Trophoblast cell (in vitro differentiated cells and primary cell): ENCODE results near the gene MIEN1.
A peak's percentile ranks its signal among the peaks of the same experiment; 100 is the strongest.

ENCODE experiments used
- DNase-seq, 2 donors: peaks; one replicate each; pipeline ENCODE4 v3.0.0-alpha.2; 2016
- H2AFZ ChIP-seq: 2 replicates; pipeline ENCODE4 v1.6.1; 2013; ENCODE audit warnings: low read length, moderate library complexity, mild to moderate bottlenecking; ENCODE audit not compliant: insufficient read depth, poor library complexity
- H2AK5ac ChIP-seq: 2 replicates; pipeline ENCODE4 v1.6.1; 2013; ENCODE audit warnings: mild to moderate bottlenecking, low read length
- H2BK120ac ChIP-seq: 2 replicates; pipeline ENCODE4 v1.6.1; 2013; ENCODE audit warnings: low read length, mild to moderate bottlenecking, moderate library complexity; ENCODE audit not compliant: insufficient read depth, poor library complexity
- H2BK12ac ChIP-seq: 2 replicates; pipeline ENCODE4 v1.6.1; 2013; ENCODE audit warnings: mild to moderate bottlenecking, low read length, moderate library complexity
- H2BK5ac ChIP-seq: 2 replicates; pipeline ENCODE4 v1.6.1; 2013; ENCODE audit warnings: low read length, low read depth, moderate library complexity, mild to moderate bottlenecking; ENCODE audit not compliant: poor library complexity
- H3K14ac ChIP-seq: 2 replicates; pipeline ENCODE4 v1.6.1; 2013; ENCODE audit warnings: mild to moderate bottlenecking, low read length
- H3K18ac ChIP-seq: 2 replicates; pipeline ENCODE4 v1.6.1; 2013; ENCODE audit warnings: mild to moderate bottlenecking, low read length
- H3K23ac ChIP-seq: 2 replicates; pipeline ENCODE4 v1.6.1; 2013; ENCODE audit warnings: low read length
- H3K27ac ChIP-seq: 2 replicates; pipeline ENCODE4 v1.5.1; 2013; ENCODE audit warnings: low read depth, mild to moderate bottlenecking, inconsistent platforms, low read length, moderate library complexity
- H3K27me3 ChIP-seq: 2 replicates; pipeline ENCODE4 v1.6.1; 2013; ENCODE audit warnings: inconsistent platforms, mild to moderate bottlenecking, low read length, moderate library complexity; ENCODE audit not compliant: insufficient read depth
- H3K36me3 ChIP-seq, 2 experiments: 1 replicate in 1 of 2; 2 replicates in 1 of 2; pipeline ENCODE4 v1.6.1; 2013; ENCODE audit warnings: low read length in 2 of 2, mild to moderate bottlenecking in 2 of 2, moderate library complexity in 1 of 2; ENCODE audit not compliant: insufficient read depth in 2 of 2, control insufficient read depth in 1 of 2
- H3K4ac ChIP-seq: 2 replicates; pipeline ENCODE4 v1.6.1; 2013; ENCODE audit warnings: low read depth, mild to moderate bottlenecking, low read length, moderate library complexity
- H3K4me1 ChIP-seq, 2 experiments: 1 replicate in 1 of 2; 2 replicates in 1 of 2; pipeline ENCODE4 v1.6.1; 2013; ENCODE audit warnings: low read length in 2 of 2, mild to moderate bottlenecking in 2 of 2, moderate library complexity in 1 of 2; ENCODE audit not compliant: insufficient read depth in 2 of 2, control insufficient read depth in 1 of 2
- H3K4me2 ChIP-seq: 2 replicates; pipeline ENCODE4 v1.6.1; 2013; ENCODE audit warnings: inconsistent platforms, mild to moderate bottlenecking, low read length, moderate library complexity
- H3K4me3 ChIP-seq: 2 replicates; pipeline ENCODE4 v1.5.1; 2013; ENCODE audit warnings: mild to moderate bottlenecking, low read depth, low read length, inconsistent platforms
- H3K79me1 ChIP-seq: one replicate; pipeline ENCODE4 v1.6.1; 2013; ENCODE audit warnings: low read length
- H3K79me2 ChIP-seq: 2 replicates; pipeline ENCODE4 v1.6.1; 2013; ENCODE audit warnings: low read length, mild to moderate bottlenecking; ENCODE audit not compliant: control insufficient read depth, insufficient read depth, poor library complexity
- H3K9ac ChIP-seq: 2 replicates; pipeline ENCODE4 v1.6.1; 2013; ENCODE audit warnings: mild to moderate bottlenecking, low read length
- H3K9me3 ChIP-seq: 2 replicates; pipeline ENCODE4 v1.6.1; 2013; ENCODE audit warnings: low read depth, mild to moderate bottlenecking, control low read depth, inconsistent platforms, low read length; ENCODE audit not compliant: insufficient read depth
- H4K12ac ChIP-seq: 2 replicates; pipeline ENCODE4 v1.6.1; 2013; ENCODE audit warnings: low read depth, mild to moderate bottlenecking, low read length, moderate library complexity
- H4K8ac ChIP-seq: 2 replicates; pipeline ENCODE4 v1.6.1; 2013; ENCODE audit warnings: low read depth, mild to moderate bottlenecking, low read length, moderate library complexity
- H4K91ac ChIP-seq: one replicate; pipeline ENCODE4 v1.6.1; 2013; ENCODE audit warnings: low read depth, mild to moderate bottlenecking, low read length, moderate library complexity
- WGBS: extraction: QIAGEN DNeasy Blood & Tissue Kit; methylation state at CpG from one replicate; pipeline ENCODE4 v1.1.7; 2013; ENCODE audit warnings: missing lambda C conversion rate; ENCODE audit not compliant: insufficient read length, insufficient coverage; ENCODE audit errors: extremely low coverage; 5-methylcytosine and 5-hydroxymethylcytosine counted together

The MIEN1 gene

DNA sequence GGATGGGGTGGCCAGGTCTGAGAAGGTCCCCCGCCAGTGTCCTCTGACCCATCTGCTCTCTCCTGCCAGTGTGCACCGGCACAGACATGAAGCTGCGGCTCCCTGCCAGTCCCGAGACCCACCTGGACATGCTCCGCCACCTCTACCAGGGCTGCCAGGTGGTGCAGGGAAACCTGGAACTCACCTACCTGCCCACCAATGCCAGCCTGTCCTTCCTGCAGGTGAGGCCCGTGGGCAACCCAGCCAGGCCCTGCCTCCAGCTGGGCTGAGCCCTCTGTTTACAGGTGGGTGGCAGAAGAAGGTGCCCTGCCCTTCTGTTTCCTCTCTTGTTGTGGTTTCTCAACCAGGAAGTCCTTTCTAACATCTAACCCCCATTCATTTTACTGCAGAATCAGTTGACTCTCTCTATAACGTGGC lies 23.4 kb downstream of the MIEN1 start:
- Histone ChIP-seq H3K27ac (no peak overlapping the region), H3K27me3 (no peaks in the 10 kb centered on the region), H3K4me1 (peaks cover 3 to 12% of the 10 kb centered on the region in 2 experiments), H3K36me3 (peaks cover 37 to 44% of the 10 kb centered on the region in 2 experiments), H2AK5ac (no peak overlapping the region), H3K4me3 (peak overlapping the region; percentile 17), H3K23ac (no peak overlapping the region), H3K18ac (no peak overlapping the region), H2BK120ac (no peak overlapping the region), H4K8ac (no peak overlapping the region), H2BK12ac (no peak overlapping the region), H2AFZ (no peak overlapping the region), H3K4me2 (no peak overlapping the region), H3K79me2 (no peaks in the 10 kb centered on the region), H4K12ac (no peak overlapping the region), H3K9ac (no peak overlapping the region), H2BK5ac (no peak overlapping the region), H3K9me3 (peaks cover 4% of the 10 kb centered on the region), H3K4ac (no peak overlapping the region), H3K79me1 (no peaks in the 10 kb centered on the region), H3K14ac (no peak overlapping the region), H4K91ac (no peak overlapping the region)
- no peak for DNase-seq
- no CpG with 5 or more reads among the region's 7 CpGs for WGBS

DNA sequence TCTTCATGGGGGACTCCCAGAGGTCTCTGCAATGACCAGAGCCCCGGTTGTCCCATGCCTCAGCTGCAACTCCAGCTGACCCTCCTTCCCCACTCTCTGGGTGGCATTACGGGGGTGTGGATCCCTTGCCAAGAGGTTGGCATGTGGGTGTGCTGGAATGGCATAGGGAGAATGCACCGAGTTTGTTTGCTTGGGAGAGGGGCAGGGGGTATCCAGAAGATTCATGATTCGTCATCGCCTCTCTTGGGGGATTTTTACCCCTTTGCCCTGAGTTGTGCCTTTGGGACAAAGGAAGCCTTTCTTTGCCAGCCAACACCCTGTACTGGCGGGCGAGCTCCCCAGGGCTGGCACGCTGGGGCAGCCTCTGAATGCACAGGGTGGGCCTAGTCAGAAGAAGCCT lies 23.9 kb downstream of the MIEN1 start:
- peaks cover 3 to 16% of the 10 kb centered on the region in 2 experiments for H3K4me1 ChIP-seq
- H3K27ac ChIP-seq = no peak overlapping the region
- H4K12ac ChIP-seq = no peak overlapping the region
- H3K27me3 ChIP-seq = no peaks in the 10 kb centered on the region
- WGBS = no CpG with 5 or more reads among the region's 8 CpGs
- no peak overlapping the region for H3K23ac ChIP-seq
- H4K8ac ChIP-seq = no peak overlapping the region
- H3K4me2 ChIP-seq = no peak overlapping the region
- DNase-seq = no peak
- no peak overlapping the region for H3K18ac ChIP-seq
- H2AFZ ChIP-seq = no peak overlapping the region
- peaks cover 33 to 38% of the 10 kb centered on the region in 2 experiments for H3K36me3 ChIP-seq
- no peaks in the 10 kb centered on the region for H3K79me1 ChIP-seq
- no peak overlapping the region for H4K91ac ChIP-seq
- H3K4me3 ChIP-seq = no peak overlapping the region
- no peak overlapping the region for H3K9ac ChIP-seq
- H3K4ac ChIP-seq = no peak overlapping the region
- H3K9me3 ChIP-seq = peaks cover 3% of the 10 kb centered on the region
- no peak overlapping the region for H2BK5ac ChIP-seq
- H2BK120ac ChIP-seq = no peak overlapping the region
- H2BK12ac ChIP-seq = no peak overlapping the region
- no peak overlapping the region for H3K14ac ChIP-seq
- H2AK5ac ChIP-seq = no peak overlapping the region
- no peaks in the 10 kb centered on the region for H3K79me2 ChIP-seq

DNA sequence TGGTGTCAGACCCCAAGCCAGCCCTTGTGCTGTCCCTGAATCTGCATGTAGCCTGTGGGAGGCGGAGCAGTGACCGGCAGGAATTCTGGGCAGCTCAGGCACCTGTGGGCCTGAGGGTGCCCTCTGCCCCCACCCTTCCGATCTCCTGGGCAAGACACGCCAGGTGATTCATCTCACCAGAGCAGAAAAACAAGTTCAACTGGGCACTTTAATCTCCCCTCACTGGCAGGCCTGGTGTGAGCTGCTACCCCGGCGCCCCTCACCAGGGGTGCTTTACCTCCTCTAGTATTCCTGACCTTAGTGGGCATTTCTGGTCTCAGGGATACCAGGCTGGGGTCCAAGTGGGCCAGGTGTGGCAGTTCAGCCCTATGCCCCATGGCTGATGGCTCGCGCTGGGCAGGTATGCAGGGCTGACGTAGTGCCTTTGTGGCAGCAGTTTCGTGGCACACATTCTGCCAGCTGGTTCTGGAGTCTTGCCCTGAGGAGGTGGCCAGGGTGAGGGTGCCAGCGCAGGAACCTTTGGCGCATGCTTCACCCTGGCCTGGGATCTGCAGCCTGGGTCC lies 24.5 kb downstream of the MIEN1 start:
- Histone ChIP-seq H3K14ac (no peak overlapping the region), H3K23ac (no peak overlapping the region), H2AK5ac (no peak overlapping the region), H2BK120ac (no peak overlapping the region), H3K4ac (no peak overlapping the region), H2AFZ (no peak overlapping the region), H3K18ac (no peak overlapping the region), H3K27me3 (no peaks in the 10 kb centered on the region), H3K4me2 (no peak overlapping the region), H2BK12ac (no peak overlapping the region), H3K9me3 (peaks cover 3% of the 10 kb centered on the region), H3K79me2 (no peaks in the 10 kb centered on the region), H3K36me3 (peaks cover 32 to 35% of the 10 kb centered on the region in 2 experiments), H4K8ac (no peak overlapping the region), H2BK5ac (no peak overlapping the region), H3K4me3 (no peak overlapping the region), H4K91ac (no peak overlapping the region), H3K27ac (no peak overlapping the region), H3K79me1 (no peaks in the 10 kb centered on the region), H3K9ac (no peak overlapping the region), H3K4me1 (peaks cover 7 to 21% of the 10 kb centered on the region in 2 experiments), H4K12ac (no peak overlapping the region)
- WGBS = no CpG with 5 or more reads among the region's 12 CpGs
- DNase-seq = peak; percentile 92 to 94

DNA sequence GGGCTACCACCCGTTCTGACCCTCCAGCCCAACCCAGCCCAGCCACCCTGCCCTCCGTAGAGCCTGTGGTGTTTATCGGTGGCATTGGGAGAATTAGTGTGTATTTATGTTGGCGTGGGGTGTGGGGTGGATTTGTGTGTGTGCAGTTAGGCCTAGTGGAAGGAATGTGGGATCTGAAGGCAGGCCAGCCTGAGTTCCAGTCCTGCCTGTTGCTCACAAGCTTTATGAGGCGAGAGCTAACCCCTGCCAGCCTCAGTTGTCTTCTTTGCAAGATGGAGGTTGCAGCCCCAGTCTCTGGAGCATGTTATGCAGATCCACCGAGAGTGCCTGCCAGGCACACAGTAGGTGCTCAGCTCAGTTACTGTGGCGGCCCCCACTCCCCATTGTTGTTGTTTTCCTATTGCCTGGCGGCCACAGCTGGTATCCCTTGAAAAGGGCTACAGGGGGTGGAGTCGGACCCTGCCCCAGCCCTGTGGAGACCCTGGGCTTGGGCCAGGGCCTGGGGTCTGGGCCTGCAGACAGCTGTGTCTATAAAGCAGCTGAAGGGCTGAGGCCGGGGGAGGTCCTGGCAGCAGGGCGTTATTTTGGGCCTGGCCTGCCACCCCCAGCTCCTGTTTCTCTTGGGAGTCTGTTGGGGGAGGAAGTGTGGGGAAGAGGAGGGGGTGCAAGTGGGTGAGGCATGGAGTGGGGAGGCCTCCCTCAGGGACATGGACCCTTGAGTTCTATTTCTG lies 25.3 kb downstream of the MIEN1 start:
- H2BK12ac ChIP-seq = no peak overlapping the region
- H2AFZ ChIP-seq = no peak overlapping the region
- H3K27ac ChIP-seq = no peak overlapping the region
- H3K9me3 ChIP-seq = peaks cover 3% of the 10 kb centered on the region
- no peak overlapping the region for H2AK5ac ChIP-seq
- no peaks in the 10 kb centered on the region for H3K27me3 ChIP-seq
- H3K18ac ChIP-seq = no peak overlapping the region
- peak overlapping the region; percentile 30 for H4K8ac ChIP-seq
- peak; percentile 51 to 71 for DNase-seq
- H2BK5ac ChIP-seq = no peak overlapping the region
- no peak overlapping the region for H3K23ac ChIP-seq
- H4K91ac ChIP-seq = no peak overlapping the region
- H3K14ac ChIP-seq = no peak overlapping the region
- H3K79me2 ChIP-seq = peaks cover 5% of the 10 kb centered on the region
- H3K9ac ChIP-seq = no peak overlapping the region
- no peak overlapping the region for H4K12ac ChIP-seq
- 100% methylated on average over 1 of the region's 11 CpGs for WGBS
- peaks cover 27 to 29% of the 10 kb centered on the region in 2 experiments for H3K36me3 ChIP-seq
- peaks cover 4% of the 10 kb centered on the region for H3K79me1 ChIP-seq
- peaks cover 7 to 21% of the 10 kb centered on the region in 2 experiments for H3K4me1 ChIP-seq
- no peak overlapping the region for H3K4me2 ChIP-seq
- H3K4ac ChIP-seq = peak overlapping the region; percentile 47
- no peak overlapping the region for H2BK120ac ChIP-seq
- H3K4me3 ChIP-seq = no peak overlapping the region
